Putamen (tissue), 1 donor: ENCODE results near the gene BUB1B.

Source experiments
- DNase-seq: peaks from one replicate; pipeline ENCODE4 v3.0.0-alpha.2; 2016; ENCODE audit warnings: low spot score

BUB1B gene

DNA sequence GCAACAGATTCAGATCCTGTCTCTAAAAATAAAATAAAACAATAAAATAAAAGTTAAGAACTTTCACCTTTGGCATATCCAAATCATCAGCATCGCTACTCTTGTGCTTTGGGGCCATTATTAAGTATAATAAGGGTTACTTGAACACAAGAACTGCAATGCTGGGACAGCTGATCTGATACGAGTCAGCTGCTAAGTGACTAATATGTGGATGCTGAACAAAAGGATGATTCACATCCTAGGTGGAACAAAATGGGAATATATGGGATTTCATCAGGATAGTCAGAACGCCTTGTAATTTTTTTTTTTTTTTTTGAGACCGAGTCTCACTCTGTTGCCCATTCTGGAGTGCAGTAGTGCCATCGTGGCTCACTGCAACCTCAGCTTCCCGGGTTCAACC is 29.7 kb downstream of the BUB1B start:
- DNase-seq: no peak

DNA sequence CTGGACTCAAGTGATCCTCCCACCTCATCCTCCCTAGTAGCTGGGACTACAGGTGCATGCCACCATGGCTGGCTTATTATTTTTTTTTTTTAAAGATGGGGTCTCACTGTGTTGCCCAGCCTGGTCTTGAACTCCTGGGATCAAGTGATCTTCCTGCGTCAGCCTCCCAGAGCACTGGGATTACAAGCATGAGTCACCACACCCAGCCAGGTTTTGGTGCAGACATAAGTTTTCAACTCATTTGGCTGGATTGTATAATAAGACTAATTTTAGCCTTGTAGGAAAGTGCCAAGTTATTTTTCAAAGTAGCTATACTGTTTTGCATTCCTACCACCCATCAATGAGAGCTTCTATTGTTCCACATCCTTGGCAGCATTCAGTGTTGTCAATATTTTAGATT is 32.1 kb downstream of the BUB1B start:
- DNase-seq: peak; percentile 56

- no peak for DNase-seq
Measured at GRCh38 chr15:40197434-40197833, 36.6 kb downstream of the BUB1B start.

DNA sequence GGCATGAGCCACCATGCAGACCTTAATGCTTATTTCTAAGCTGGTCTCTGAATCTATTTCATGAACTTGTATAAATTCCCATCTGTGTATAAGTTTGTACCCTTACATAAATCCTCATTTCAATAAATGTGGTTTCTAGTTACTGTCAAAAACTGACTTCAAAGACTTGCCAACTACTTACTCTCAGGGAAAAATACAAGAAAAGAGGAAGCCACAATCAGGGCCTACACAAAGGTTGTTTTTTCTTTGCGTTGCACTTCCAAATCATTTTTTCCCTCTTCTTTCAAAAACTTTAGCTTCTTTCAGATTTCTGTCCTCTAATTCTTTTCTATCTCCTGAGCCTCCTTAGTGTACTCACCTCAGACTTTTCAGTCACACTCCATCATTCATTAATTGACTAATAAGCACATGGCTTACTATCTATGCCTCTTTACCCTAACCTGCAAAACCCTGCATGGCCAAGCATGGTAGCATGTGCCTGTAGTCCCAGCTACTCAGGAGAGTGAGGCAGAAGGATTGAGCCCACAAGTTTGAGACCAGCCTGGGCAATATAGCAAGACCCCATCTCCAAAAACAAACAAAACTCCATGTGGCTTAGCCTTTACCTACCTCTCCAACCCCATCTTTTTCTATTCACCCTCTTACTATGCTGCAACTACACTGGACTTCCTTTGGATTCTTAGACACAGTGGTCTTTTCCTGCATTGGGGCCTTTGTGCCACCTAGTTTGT is 37.7 kb downstream of the BUB1B start:
- no peak for DNase-seq

DNA sequence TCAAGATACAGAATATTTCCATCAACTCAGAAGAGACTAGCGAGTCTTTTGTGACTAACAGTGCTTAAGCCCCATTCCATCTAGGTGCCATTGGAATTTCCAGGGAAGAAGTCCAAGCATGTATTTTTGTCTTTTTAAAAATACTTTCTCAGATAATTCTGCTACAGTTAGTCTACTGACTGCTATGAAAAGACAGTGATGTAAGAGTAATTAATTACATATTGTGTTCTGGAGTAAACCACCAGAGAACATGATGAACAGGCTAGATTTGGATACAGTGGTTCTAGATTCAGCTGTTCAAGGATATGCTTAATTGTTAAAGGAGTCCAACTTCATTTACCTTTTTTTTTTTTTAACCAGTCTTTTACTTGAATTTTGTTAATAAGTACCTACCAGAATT is 43.2 kb downstream of the BUB1B start:
- no peak for DNase-seq

DNA sequence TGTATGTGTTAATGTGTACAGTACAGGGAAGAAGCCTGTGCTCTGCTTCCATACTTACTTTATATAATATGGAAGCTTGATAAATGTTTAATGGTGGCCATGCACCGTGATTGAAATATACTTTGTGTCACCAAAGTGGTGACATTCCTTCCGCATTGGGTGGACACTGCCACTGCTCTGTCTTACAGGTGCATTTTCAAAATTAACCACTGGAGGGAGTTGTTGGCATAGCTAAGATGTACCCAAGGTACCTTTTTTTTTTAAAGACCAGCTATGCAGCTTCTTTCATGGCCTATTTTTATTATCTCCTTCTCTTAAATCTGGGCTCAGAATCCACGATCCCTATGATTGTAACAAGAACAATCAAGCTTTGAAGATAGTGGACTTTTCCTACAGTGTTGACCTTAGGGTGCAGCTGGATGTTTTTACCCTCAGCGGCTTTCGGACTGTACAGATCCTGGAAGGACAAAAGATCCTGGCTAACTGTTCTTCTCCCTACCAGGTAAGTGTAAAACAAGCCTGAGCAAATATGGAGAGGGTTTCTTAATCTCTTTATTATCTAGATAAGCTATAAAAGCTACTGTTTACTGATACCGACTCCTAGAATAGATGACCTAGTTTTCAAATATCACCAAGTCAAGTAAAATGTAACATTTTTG is 56.4 kb downstream of the BUB1B start:
- peak; percentile 69 for DNase-seq

GRCh38 chr15:40219801-40220200 is 58.9 kb downstream of the BUB1B start:
- DNase-seq: no peak

GRCh38 chr15:40222131-40222530 is 61.3 kb downstream of the BUB1B start:
- no peak for DNase-seq

- no peak for DNase-seq
Measured at GRCh38 chr15:40226736-40227135, 65.9 kb downstream of the BUB1B start.

DNA sequence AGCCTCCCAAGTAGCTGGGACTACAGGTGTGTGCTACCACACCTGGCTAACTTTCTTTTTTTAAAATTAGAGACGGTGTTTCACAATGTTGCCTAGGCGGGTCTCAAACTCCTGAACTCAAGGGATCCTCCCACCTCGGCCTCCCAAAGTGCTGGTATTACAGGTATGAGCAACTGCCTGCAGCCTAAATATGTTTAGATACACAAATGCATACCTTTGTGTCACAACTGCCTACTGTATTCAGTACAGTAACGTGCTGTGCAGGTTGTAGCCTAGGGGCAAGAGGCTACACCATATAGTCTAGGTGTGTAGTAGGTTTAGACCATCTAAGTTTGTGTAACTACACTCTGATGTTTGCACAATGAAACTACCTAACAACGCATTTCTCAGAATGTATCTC is 68.4 kb downstream of the BUB1B start:
- DNase-seq: no peak

- DNase-seq: no peak
Measured at GRCh38 chr15:40229956-40230355, 69.1 kb downstream of the BUB1B start.

DNA sequence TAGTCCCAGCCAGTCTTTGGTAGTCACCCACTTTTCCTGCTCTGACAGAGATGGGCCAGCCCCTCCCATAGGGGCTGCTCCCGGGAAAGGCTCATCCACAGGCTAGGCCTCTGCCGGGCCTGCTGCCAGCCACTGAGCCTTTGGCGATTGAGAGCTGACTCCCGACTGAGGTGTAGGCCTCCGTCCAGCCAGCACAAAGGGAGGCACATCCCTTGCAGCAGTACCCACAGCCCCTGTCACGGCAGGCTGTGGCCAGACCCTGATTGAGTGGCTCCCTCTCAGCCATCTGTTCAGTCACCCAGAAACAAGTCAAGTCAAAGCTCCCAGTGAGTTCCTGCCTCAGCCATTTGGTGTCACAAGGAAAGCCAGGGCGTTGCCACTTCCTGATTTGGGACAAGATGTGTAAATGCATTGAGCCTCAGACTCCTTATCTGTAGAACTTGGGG is 71.8 kb downstream of the BUB1B start:
- DNase-seq: no peak

DNA sequence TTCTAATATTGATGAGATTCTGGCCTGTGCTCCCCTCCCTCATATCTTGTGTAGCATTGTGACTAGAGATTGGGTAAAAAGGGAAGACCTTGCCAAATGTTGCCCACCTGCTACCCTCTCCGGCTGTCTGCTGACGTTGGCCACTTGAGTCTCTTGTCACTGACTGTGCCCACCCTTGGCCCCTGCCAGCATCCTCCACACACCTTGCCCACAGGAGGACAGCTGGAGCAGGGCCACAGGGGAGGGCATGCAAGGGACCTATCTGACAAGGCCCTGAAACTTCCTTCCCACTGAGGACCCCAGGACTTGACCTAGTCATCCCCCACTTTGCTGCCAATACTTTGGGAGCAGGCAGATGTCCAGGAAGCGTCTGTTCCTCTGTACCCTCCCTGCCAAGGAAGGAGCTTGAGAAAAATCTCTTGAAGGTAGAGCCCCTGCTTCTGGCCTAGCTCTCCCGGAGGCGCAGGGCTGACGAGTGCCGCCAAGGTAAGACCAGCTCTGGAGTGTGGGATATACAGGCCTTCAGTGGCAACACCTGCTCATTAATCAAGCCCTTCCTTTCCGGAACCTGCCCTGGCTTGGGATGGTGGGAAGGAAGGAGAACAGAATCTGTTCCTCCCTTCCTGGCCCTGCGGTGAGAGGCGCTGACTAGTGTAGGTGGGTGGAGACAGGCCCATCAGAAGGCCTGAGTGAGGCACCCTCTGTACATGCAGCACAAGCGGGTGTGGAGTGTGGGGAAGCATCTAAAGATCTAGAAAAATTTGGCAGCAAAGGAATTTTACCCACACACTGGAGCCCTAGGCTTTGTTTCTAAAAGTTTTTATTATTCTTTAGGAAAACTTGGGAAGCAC is 73.1 kb downstream of the BUB1B start:
- no peak for DNase-seq

DNA sequence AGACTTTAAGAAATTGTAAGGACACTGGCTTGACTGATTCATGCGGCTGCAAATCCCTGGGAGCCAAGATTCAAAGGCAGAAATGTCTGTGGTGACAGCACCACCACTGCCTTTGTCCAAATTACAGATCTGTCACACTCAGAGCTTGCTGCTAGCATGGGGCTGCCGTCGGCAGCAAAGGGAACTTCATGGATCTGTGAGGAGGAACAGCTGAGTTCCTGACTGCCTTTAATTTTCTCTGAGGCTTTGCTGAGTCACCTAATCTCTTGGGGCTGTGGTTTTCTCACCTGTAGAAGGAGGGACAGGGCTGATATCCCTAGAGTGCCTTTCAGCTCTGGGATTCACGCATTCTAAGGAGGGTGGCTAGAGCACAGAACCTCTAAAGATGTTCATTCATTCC is 73.9 kb downstream of the BUB1B start:
- no peak for DNase-seq

GRCh38 chr15:40235201-40235885 is 74.5 kb downstream of the BUB1B start:
- no peak for DNase-seq

- DNase-seq: peak; percentile 85
Measured at GRCh38 chr15:40238532-40239403, 77.9 kb downstream of the BUB1B start, which contains the start of gene PAK6. TSS of gene PAK6 (plus strand) at chr15:40239063. CDS start at chr15:40264786, 25,723 bp downstream.

DNA sequence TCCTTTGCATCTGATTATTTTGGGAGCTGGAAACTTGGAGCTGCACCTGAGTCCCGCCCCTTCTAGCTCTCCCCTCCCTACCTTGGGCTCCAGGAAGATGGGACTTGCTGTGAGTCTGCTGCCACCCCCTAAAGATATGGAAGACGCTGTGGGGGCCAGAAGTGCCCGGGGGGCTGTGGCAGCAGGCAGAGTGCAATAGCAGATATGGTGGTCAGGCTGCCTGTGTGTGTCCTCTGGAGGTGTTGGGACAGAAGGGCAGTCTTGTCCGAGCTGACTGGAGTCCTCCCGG is 78.5 kb downstream of the BUB1B start:
- DNase-seq: no peak

DNA sequence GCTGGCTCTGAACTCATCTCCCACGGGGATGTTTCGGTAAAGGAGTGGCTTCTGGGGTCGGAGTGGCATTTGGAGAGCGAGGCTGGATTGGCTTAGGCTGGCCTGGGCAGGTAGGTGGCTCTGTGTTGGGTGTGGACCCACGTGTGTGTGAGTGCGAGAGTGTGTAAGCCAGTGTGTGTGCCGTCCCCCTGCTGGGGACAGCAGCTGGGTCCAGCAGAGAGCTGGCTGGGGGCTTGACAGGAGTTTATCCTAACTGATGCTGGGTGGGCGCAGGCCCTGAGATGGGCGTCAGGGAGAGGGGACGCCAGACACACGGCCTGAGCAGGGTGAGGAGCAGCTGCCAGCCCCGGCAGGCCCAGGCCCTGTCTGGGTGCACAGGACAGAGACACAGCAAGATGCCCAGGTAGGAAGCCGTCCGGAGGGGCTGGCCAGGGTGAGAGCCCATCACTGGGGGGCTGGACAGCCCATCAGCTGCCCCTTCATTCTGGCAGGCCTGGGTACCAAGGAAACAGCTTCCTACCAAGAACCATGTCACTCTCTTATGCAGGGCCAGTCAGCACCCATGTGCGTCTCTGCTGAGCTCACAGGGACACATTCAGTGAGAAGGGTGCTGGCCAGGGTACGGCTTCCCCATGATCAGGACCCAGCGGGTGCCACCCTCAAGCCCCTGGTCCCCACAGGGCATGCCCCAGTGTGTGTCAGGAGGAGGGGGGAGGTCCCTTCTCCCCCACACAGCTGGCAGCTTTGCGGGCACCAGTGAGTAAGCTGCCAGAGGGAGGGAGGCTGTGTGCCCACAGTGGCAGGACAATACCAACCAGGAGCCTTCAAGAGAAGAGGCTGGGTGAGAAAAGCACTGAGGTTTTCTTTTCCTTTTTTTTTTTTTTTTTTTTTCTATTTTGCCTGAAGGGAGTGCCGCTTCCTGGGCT is 79.1 kb downstream of the BUB1B start:
- no peak for DNase-seq

DNA sequence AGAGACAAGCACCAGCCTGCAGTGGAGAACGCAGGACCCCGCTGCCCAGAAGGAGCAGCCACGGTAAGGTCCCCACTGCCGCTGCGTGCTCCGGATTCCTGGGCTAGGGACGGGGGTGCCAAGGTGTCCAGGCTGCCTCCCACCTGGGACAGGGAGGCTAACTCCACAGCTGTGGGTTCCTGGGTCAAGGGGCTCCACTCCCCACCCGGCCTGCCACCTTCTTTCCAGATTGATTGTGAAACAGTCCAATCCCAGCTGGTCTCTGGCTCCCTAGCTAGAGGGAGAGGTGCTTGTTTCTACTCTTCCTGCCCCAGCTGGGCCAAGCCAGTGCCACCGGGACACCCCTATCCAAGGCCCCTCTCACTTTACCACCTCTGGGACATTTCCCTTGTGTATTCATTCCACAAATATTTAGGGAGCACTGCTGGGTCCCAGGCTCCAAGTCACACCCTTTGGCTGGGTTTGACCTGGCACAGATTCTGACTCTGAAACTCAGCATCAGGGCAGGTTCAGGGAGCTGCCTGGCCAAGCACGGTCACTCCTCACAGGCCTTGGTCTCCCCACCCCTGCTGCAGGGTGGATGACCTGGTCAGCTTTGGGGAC is 79.9 kb downstream of the BUB1B start:
- no peak for DNase-seq
